Fibroblast of skin of left quadriceps (primary cell): ENCODE measurements around the gene DLG5.
"Not testable (repeated sequence)": the region's sequence is repeated elsewhere in the genome, so short reads cannot be mapped to it uniquely, and the experiment has no call there.

Experiments used
- DNase-seq, 2 experiments: peaks; one replicate each; pipeline ENCODE4 v3.0.0-alpha.2; 2013; ENCODE audit warnings: low read depth in 2 of 2

DLG5 gene

DNA sequence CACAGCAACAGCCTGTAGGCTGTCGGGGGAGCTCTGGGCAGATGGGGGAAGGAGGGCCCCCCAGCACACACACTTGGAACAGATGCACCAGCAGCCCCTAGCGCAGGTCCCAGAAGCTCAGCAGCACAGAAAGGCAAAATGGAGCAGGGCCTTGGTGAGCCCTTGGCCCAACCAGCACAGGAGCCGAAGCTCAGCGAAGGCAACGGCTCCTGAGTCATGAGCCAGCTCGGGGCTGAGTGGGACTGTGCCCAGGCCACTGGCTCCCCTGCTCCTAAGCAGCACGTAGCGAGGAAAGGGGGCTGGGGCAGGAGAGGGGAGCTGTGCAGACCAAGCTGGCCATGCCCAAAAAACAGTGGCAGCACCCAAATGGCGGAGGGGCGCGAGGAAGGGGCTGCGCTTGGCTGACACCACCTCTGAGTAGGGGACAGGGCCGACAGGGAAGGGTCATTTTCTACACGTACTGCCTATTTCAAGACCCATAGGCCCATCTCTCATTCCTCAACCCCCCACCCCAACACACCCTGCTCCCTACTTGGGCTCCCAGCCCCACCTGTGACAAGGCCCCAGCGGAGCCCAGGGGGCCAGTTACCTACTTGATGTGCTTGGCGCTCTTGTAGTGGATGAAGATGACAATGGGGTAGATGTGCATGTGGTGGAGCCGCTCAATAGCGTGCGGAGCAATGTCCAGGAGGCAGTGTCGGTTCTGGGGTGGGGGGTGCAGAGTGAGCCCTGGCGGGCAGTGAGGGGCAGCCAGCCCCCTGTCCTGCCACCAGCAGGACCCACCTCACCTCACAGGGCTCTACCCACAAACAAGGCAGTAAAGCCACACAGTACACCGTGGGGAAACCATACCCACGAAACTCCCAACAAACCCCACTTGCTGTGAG, 132.1 kb downstream of the DLG5 start:
- DNase-seq = no peak

DNA sequence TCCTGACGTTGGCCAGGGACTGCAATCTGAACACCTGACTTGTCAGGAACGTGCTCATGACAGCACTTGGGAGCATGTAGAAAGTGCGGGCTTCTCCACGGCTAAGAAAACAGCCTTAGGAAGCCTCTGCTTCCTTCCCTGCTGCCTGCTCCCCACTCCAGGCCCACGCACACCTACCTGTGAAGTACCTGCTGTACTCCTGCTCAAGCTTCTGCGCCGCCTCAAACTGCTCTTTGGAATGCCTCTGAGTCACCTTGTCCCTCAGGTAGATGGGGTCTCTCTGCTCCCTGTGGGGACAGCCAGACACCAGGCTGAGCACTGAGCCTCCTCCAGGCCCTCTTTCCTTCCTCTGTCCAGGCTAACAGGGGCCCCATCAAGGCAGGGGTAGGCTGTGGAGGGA, 132.7 kb downstream of the DLG5 start:
- DNase-seq = no peak

DNA sequence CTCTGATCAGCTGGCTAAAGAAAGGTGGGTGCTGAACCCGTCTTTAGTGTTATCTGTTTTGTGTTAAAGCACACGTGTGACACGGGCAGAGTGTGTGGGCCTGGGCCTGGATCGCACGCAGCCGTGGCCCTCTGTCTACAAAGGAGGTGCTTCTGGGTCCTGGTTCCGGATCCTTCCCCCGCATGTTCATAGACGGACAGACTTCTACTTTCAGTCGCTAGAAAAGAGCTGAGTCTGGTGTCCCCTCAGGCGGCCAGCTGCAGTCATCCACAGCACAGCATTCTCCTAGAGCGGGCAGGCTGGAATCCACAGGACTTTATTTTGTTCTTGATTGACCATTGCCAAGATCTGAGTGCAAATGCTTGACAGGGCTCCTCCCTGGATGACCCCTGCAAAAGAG, 134.4 kb downstream of the DLG5 start:
- DNase-seq = no peak

DNA sequence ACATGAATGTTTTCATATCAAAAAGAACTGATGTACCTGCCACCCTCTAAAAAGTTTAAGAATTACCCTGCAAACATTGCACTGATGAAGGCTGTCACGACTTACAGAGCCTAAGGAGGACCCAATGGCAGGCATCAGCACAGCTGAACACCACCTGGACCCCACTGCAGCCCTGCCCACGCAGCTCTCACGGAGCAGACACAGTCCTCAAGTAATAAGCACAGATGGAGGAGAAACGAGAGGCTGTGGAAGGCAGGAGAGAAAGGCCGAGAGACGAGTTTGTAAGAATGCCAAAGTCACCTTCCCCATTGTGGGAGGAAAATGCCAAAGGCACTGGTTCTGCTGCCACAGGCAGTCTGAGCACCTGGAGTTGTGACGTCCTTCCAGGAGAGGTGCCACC, 135.0 kb downstream of the DLG5 start:
- no peak for DNase-seq

DNA sequence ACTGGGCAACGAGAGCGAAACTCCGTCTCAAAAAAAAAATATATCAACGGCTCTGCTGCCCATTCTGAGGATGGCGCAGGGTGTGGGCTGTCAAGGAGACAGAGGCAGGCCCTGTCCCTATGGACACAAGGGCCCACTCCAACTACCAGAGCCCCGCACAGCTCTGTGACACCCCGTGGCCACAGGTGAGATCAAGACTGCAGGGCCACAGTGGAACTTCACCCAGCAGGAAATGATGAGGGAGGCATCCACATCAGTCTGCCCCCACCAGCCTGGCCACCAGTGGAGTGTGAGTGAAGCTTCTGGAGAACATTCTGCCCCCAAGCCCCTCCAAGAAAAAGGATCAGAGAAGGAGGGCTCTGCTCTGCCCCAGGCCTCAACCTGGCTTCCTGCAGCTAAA, 136.7 kb downstream of the DLG5 start:
- DNase-seq = no peak

DNA sequence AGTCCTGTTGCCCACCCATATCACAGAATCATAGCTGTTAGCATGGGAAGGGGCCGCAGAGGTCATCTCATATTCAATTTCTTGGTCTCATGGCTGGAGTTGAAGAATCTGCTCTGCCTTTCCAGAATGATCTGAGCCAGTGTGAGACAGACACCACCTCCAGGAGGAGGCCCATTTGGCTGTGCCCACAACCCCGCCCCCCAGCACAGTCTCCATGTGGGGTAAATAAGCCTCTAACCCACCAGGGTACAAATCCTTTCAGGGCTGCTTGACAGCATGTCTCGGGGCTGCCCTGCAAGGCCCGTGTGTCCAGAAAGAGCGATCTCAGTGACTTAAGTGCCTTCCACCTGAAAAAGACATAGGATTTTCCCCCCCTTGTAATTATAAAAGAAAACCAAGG, 137.5 kb downstream of the DLG5 start:
- no peak for DNase-seq

DNA sequence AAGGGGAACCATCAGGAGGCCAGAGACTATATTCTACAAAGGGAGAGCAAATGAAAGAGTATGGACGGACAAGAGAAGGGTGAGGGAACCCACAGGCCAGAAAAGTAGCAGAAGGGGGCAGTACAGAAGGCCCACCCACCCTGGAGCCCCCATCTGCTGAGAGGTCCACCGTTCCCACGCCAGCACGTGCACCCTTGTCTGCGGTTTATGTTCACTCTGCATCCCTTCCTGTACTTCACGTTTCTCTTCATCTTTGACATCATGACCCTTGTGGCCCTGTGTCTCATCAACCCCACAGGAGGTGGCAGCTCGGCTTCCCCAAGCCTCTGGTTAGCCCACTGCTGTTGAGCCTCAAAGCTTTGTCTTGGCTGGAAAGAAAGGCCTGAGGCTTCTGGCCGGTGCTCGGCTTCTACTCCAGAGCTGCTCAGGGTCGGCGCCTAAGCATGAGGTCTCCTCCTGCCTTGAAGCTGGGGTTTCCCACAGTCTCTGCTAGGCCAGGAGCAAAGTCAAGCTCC, 138.0 kb downstream of the DLG5 start:
- no peak for DNase-seq

DNA sequence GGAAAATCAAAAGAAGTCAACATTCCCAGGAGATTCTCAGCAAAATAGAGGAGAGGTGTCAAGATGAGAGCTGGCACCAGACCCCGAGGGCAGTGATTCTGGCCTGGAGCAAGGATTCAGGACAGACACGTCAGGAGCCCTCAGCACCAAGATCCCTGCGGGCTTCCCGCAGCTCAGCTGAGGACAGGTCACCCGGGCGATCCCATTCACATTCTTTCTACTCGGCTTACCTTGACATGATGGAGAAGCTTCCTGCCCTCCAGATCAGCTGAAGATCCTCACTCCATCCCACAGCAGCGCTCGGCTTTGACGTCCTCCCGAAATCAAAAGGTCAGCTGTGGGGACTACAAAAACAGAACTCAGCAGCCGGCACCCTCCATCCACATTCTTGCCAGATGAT, 139.1 kb downstream of the DLG5 start:
- no peak for DNase-seq

DNA sequence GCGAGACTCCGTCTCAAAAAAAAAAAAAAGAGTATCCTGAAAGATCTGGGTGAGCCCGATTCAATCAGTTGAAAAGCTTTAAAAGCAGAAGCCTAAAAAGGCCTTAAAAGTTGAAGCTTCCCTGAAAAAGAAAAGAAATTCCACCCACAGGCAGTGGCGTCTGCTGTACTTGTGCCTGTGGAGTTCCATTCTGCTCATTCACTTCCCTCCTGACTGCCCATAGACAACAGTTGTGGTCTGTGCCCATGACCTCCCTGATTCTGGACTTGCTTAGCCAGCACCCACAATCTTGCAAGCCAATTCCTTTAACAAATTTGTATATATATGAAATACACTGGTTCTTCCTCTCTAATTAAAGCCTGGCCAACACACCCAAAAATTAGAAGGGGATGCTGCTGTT, 141.7 kb downstream of the DLG5 start:
- no peak for DNase-seq

DNA sequence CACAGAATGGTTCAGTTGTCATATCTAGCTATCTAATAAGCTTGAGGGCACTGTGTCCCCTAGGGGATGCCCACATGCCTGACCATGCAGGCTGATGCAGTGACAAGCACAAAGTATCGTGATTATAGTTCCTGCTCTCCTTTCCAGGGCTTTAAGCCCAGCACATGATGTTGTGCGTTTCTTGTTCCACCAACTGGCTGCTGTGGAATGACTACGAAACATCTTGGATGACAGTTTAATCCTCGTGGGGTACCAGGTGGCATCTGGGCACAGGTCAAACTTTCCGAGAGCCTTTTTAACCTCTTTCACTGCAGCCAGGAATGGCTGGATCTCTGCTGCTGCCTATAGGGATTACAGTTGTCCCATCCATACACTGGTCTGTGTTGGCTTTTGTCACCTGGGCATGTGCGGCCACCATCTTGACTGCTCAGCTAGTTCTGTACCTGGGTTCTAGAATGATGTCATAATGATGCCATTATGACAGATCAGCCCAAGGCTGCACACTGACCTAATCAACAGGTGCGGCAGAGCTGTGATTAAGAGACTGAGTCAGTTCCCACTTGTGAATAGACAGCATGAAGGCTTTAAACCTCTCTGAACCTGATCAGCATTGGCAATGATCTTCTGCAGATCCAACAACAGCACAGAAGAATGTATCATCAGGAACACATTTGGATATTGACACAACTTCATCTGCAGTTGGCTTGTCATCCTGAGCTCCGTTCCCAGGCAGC, 144.1 kb downstream of the DLG5 start:
- DNase-seq = no peak

DNA sequence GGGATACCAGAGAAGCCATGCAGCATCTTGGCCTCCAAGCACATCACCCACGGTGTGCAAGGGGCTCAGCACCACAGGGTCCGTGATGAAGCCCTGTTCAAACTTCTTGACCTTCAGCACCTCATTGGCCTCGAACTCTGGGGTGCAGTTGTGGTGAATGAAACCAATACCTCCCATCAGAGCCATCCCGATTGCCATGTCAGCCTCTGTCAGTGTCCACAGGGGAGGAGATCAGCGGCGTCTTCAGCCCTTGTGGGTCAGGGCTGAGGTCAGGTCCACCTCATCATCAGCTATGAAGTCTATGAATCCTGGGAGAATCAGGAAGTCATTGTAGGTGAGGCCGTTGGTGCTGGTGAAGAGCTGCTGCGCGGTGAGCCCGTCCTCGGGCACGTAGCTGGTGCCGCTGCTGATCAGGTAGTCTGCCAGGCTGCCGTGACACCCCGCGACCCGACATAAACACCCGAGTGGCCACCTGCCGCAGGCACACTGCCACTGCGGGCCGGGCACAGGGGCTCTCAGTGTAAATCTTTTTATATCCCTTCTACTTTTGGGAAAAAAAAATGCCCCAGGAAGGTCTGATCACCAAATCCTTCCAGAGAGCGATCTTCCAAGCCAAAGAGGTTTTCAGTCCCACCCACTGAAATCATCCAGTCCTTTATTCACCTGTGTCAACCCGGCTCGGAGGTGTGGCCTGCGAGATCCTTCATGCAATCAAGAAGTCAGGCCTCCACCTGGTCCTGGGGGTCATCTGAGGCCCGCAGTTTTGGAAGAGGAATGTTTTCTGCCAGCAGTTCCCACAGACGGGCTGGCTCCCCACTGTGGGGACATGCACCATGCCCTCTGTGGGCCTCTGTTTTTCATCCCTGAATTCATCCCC, 144.9 kb downstream of the DLG5 start:
- DNase-seq = no peak

DNA sequence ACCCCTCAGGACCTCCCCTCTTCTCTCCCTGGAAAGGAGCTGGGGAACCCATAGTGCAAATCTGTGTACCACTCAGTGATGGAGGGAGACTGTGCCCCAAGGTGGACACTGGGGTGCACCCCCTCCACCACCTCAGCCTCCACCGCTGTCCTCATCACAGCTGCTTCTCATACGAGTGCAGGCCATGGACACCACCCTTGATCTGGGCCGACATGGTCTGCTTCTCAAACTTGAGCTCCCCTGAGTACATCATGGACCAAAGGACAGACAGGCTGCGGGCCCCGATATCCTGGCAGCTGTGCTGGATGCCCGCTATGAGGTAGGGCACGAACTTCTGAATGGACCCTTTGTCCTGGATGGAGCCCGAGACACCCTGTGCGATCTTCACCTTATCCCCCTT, 146.4 kb downstream of the DLG5 start:
- DNase-seq = no peak

DNA sequence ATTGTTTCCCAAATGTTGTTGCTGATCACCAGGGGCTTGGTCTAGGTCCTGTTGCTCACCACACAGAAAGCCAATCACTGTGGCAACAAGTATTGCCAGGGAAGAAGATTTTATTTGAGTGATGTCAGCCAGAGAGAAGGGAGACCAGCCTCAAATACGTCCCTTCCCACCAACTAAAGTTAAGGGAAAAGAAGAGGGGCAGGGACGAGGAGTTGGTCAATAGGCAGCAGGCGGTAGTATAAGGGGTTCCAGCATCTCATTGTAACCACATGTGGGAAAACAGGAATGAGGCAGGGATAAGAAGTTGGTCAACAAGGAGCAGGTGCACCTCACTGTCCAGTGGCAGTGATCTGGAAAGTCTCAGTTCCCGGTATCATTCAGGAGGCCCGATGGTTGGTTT, 150.1 kb downstream of the DLG5 start:
- DNase-seq = no peak

DNA sequence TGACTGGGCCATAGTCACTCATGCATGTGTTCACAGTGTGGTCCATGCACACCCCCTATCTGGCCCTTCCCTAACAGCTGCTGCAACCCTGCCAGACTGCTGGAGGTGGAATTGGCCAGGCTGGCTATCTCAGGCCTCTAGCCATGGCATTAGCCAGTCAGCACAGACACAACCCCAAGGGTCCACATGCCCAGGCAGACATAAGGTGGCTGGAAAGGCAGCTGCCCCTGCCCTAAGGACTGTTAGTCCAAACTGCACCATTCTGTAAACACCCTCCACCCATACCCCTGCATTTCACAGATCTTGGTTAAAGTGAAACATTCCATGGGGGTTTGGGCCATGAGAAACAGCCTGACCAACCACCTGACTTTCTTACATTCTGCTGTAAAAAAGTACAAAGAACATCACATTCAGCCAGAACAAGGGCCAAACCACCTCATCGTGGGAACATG, 151.6 kb downstream of the DLG5 start:
- no peak for DNase-seq

DNA sequence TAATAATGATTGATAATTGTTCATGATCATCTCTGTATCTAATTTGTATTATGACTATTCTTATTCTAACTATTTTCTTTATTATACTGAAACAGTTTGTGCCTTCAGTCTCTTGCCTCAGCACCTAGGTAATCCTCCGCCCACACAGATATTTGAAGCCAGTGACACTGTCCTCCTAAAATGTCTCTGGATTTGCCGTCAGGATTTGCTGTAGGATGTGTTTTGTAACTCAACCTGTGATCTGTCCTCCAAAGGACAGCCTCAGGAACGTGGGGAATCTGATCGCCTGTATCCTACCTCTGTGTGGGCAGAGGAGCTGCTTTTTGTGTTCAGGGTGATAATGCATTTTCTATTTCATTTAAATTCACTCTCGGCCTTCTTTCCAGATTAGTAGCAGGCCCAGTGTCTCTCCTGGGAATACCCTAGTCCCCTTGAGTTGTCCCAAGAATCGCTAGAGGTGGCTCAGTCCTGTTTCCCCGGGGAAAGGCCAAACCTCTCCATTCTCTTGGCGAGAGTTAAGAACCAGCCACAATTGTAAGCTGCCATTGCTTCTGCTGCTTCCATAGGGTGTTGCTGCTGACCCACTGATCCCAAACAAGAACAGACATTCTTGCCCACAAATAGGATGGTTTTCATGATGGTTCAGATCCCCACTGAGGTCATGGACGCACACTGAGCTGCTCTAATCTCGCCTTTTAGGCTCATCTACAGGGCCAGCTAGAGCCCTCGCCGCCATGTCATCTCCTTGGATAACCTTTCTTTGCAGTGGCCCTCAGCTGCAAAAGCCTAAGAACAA, 152.7 kb downstream of the DLG5 start:
- DNase-seq = no peak

DNA sequence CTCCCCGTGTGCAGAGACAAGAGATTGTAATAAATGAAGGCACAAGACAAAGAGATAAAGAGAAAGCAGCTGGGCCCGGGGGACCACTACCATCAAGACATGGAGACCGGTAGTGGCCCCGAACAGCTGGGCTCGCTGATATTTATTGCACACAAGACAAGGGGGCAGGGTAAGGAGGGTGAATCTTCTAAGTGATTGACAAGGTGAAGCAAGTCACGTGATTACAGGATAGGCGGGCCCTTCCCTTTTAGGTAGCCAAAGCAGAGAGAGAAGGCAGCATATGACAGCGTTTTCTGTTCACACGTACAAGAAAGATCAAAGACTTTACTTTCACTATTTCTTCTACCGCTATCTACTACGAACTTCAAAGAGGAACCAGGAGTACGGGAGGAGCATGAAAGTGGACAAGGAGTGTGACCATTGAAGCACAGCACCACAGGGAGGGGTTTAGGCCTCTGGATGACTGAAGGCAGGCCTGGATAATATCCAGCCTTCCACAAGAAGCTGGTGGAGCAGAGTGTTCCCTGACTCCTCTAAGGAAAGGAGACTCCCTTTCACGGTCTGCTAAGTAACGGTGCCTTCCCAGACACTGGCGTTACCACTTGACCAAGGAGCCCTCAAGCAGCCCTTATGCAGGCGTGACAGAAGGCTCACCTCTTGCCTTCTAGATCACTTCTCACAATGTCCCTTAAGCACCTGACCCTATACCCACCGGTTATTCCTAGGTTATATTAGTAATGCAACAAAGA, 153.5 kb downstream of the DLG5 start:
- not testable (repeated sequence) for DNase-seq

DNA sequence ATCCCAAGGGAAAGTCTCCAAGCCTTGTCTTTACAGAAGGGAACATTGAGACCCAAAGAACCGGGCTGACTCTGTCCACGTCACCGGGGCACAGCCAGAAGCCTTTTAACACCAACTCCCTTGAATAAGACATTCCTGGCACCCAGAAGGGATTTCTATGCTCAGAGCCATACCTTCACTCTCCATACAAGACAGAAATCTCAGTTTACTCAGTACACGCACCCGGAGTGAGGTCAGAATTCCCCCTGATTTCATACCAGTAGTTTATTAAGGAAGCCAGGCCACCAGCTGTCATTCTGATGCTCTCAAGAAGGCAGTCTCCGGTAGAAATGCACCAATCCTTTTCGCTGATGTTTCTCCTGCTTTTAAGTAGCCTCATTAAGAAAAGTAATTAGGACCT, 154.7 kb downstream of the DLG5 start:
- DNase-seq = no peak

DNA sequence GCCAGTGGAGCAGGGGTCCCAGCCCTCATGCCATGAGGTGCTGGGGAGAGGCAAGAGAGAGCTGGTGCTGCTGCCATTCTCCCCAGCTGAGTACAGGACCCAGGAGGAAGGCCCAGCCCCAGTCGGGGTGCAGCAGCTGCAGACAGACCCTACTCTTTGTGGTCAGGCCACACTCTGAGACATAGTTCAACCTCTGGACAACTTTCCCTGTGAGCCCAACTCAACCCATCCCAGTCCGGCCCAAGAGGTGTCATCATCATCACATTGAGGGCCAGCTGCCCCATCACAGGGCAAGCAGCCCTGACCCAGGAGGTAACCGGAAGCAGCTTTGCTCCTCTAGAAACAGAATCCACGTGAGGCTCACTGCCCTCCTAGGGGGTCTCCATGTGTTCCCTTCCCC, 155.1 kb downstream of the DLG5 start:
- DNase-seq = no peak

DNA sequence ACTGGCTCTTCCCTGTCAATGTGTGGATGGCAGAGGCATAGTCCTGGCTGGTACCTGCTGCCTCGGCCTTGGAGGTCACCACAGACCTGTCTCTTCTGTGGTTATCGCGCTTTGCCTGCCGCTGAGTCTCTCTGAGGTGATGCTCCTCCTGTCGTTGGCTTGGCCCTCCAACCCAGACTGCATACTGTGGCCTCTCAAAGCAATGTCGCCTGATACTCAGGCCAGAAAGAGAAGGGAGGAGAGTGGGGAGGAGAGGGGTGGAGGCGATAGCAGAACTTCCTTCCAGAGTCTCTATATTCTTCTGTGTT, 155.7 kb downstream of the DLG5 start:
- DNase-seq = no peak

DNA sequence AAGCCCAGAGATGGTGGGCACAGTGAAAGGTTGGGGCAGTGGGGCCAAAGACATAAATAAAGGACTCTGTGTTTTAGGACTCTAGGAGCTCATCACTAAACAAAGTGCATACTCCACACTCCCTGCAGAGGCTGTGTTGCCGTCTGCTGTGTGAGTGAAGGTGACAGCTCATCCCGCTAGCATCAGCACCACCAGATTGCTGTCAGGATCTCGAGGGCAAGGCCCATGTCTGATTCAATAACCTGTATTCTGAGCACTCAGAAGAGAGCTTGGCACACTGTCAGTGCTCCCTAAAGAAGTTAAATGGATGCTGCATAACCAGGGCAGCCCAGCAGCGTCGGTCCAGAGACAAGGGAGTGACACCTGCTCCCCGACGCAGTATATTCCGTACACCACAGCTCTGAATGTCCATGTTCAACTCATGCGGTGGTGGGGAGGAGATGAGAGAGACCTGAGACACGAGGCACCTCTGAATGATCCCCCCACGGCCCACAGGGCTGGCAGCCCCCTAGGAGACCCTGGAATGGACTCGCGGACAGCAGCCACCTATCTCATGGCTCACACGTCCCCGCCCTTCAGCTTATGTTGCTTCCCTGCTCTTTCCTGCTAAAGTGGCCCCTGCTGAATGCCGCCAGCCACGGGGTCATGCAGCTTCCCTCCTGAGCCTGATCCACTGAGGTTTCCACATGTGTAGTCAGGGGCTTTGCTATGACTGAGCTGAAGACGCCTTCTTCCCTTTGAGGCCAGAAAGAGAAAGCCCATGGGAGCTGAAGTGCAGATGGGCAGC, 156.3 kb downstream of the DLG5 start:
- DNase-seq = no peak
